A549 (cell line): ENCODE results near the gene BMP4. TPM values are rescaled to one million over a fixed set of nuclear protein-coding genes. Genes with fewer than 3 reads are reported as not detected.

Experiments used
- ATAC-seq, 2 experiments: fragments of 200-7000 bp in 1 of 2; fragments of >200 bp in 1 of 2; cut with Nextera tagmentation in 1 of 2; cut with Tn5 transposase in 1 of 2; 3 replicates each; pipeline versions ENCODE4 v1.8.0 to v1.9.1; 2018 to 2020; ENCODE audit warnings: mild to moderate bottlenecking in 1 of 2, moderate library complexity in 1 of 2
- CTCF ChIA-PET: fragments of 300-600 bp; sonication (Branson Sonifier 250); formaldehyde crosslinking; extraction: SDS; loops from one replicate; lab custom pipeline; 2021; ENCODE audit warnings: antibody characterized with exemption, inconsistent platforms; lab: Yijun Ruan, JAX
- POLR2A ChIA-PET: fragments of 350-600 bp; formaldehyde crosslinking; extraction: SDS; loops from one replicate; lab custom pipeline; 2021; ENCODE audit warnings: antibody characterized with exemption, inconsistent platforms; lab: Yijun Ruan, JAX
- DNase-seq, 2 experiments: peaks; one replicate each; pipeline versions ENCODE4 v3.0.0 to v3.0.0-alpha.2; 2011 to 2016; ENCODE audit warnings: low read depth in 1 of 2, low spot score in 1 of 2
- FAIRE-seq: peaks from 2 replicates; lab custom pipeline; 2011; peaks lifted over from hg19 to GRCh38; lab: Jason Lieb, UNC
- H3K27ac ChIP-seq, 2 experiments: fragments of >200 bp; sonication (Bioruptor Twin); formaldehyde crosslinking; 3 replicates each; pipeline ENCODE4 v1.5.1; 2016 to 2017
- H3K4me1 ChIP-seq: fragments of >200 bp; sonication (Bioruptor Twin); formaldehyde crosslinking; 3 replicates; pipeline ENCODE4 v1.6.1; 2016
- H3K4me2 ChIP-seq: fragments of >200 bp; sonication (Bioruptor Twin); formaldehyde crosslinking; 3 replicates; pipeline ENCODE4 v1.6.1; 2016
- H3K4me3 ChIP-seq: fragments of >200 bp; sonication (Bioruptor Twin); formaldehyde crosslinking; 3 replicates; pipeline ENCODE4 v1.5.1; 2016
- H3K9me3 ChIP-seq: fragments of >200 bp; sonication (Bioruptor Twin); formaldehyde crosslinking; 3 replicates; pipeline ENCODE4 v1.6.1; 2016
- ATOH8 ChIP-seq: fragments of 250-450 bp; sonication (Bioruptor Pico); IDR thresholded peaks from 2 replicates; pipeline ENCODE4 v1.5.0; 2020; ENCODE audit warnings: low read depth, mild to moderate bottlenecking, moderate library complexity
- BHLHE40 ChIP-seq: IDR thresholded peaks from 2 replicates; pipeline ENCODE4 v1.6.1; 2012; ENCODE audit warnings: low read depth, low read length, inconsistent platforms
- CEBPB ChIP-seq, 2 experiments: fragments of >200 bp in 1 of 2; sonication (Bioruptor Twin) in 1 of 2; formaldehyde crosslinking in 1 of 2; IDR thresholded peaks; 2 replicates each; pipeline ENCODE4 v1.6.1; 2012 to 2016
- CHD2 ChIP-seq: fragments of 150-350 bp; IDR thresholded peaks from 2 replicates; pipeline ENCODE4 v1.6.1; 2014; ENCODE audit warnings: low read length; ENCODE audit not compliant: partially characterized antibody
- CHD4 ChIP-seq: fragments of 200-600 bp; sonication (generic); IDR thresholded peaks from 2 replicates; pipeline ENCODE4 v1.6.1; 2016; ENCODE audit warnings: antibody characterized with exemption, mild to moderate bottlenecking, borderline replicate concordance
- EHF ChIP-seq: fragments of 250-450 bp; sonication (Bioruptor Pico); IDR thresholded peaks from 2 replicates; pipeline ENCODE4 v1.5.0; 2020; ENCODE audit warnings: mild to moderate bottlenecking
- EHMT2 ChIP-seq: fragments of 200-600 bp; sonication (generic); IDR thresholded peaks from 2 replicates; pipeline ENCODE4 v1.6.1; 2016; ENCODE audit warnings: antibody characterized with exemption, low read depth, mild to moderate bottlenecking, moderate library complexity
- EP300 ChIP-seq, 2 experiments: fragments of >200 bp; sonication (Bioruptor Twin); formaldehyde crosslinking; IDR thresholded peaks; 2 replicates in 1 of 2; 3 replicates in 1 of 2; pipeline ENCODE4 v1.6.1; 2016 to 2017
- FOSL2 ChIP-seq, 2 experiments: fragments of 450-650 bp in 1 of 2; fragments of >200 bp in 1 of 2; sonication (Bioruptor Twin) in 1 of 2; formaldehyde crosslinking; IDR thresholded peaks; 2 replicates each; pipeline versions ENCODE4 v1.5.0 to v1.6.1; 2016 to 2020; ENCODE audit warnings: mild to moderate bottlenecking in 1 of 2, moderate library complexity in 1 of 2
- FOXS1 ChIP-seq: fragments of 250-450 bp; sonication (Bioruptor Pico); IDR thresholded peaks from 2 replicates; pipeline ENCODE4 v1.5.0; 2020; ENCODE audit warnings: mild to moderate bottlenecking, moderate library complexity
- HDAC2 ChIP-seq: fragments of 200-600 bp; sonication (generic); IDR thresholded peaks from 2 replicates; pipeline ENCODE4 v1.6.1; 2016
- HEYL ChIP-seq: fragments of 250-450 bp; sonication (Bioruptor Pico); IDR thresholded peaks from 2 replicates; pipeline ENCODE4 v1.8.0; 2021; ENCODE audit warnings: mild to moderate bottlenecking, moderate library complexity
- HMGXB4 ChIP-seq: fragments of 250-450 bp; sonication (Bioruptor Pico); IDR thresholded peaks from 2 replicates; pipeline ENCODE4 v1.5.0; 2021; ENCODE audit warnings: mild to moderate bottlenecking, moderate library complexity, borderline replicate concordance
- HOXB13 ChIP-seq: fragments of 250-450 bp; sonication (Bioruptor Pico); IDR thresholded peaks from 2 replicates; pipeline ENCODE4 v1.5.0; 2020; ENCODE audit warnings: low read depth, mild to moderate bottlenecking, moderate library complexity
- HOXB5 ChIP-seq: fragments of 250-450 bp; sonication (Bioruptor Pico); IDR thresholded peaks from 2 replicates; pipeline ENCODE4 v1.5.0; 2020; ENCODE audit warnings: mild to moderate bottlenecking, moderate library complexity
- JUNB ChIP-seq: fragments of >200 bp; sonication (Bioruptor Twin); formaldehyde crosslinking; IDR thresholded peaks from 2 replicates; pipeline ENCODE4 v1.6.1; 2016
- MAFK ChIP-seq: fragments of 450-650 bp; IDR thresholded peaks from 2 replicates; pipeline ENCODE4 v1.6.1; 2014; ENCODE audit not compliant: partially characterized antibody
- MYC ChIP-seq: IDR thresholded peaks from 2 replicates; pipeline ENCODE4 v1.6.1; 2012; ENCODE audit warnings: mild to moderate bottlenecking, inconsistent platforms, low read length, improper control_type of control experiment, borderline replicate concordance
- PBX3 ChIP-seq: IDR thresholded peaks from 2 replicates; pipeline ENCODE4 v1.6.1; 2012
- POLR2AphosphoS2 ChIP-seq: conservative IDR thresholded peaks from 2 replicates; pipeline ENCODE4 v1.6.1; 2012; ENCODE audit warnings: low read length, improper control_type of control experiment, inconsistent platforms
- RAD21 ChIP-seq, 2 experiments: fragments of >200 bp in 1 of 2; sonication (Bioruptor Twin) in 1 of 2; formaldehyde crosslinking in 1 of 2; IDR thresholded peaks in 1 of 2; conservative IDR thresholded peaks in 1 of 2; 2 replicates in 1 of 2; 3 replicates in 1 of 2; pipeline ENCODE4 v1.6.1; 2012 to 2018; ENCODE audit warnings: inconsistent platforms in 1 of 2
- RARB ChIP-seq: fragments of 250-450 bp; sonication (Bioruptor Pico); IDR thresholded peaks from 2 replicates; pipeline ENCODE4 v1.8.0; 2021; ENCODE audit warnings: mild to moderate bottlenecking, moderate library complexity
- SMC3 ChIP-seq: fragments of >200 bp; sonication (Bioruptor Twin); formaldehyde crosslinking; IDR thresholded peaks from 3 replicates; pipeline ENCODE4 v1.6.1; 2018; ENCODE audit warnings: inconsistent platforms
- SREBF2 ChIP-seq: fragments of 450-650 bp; IDR thresholded peaks from 2 replicates; pipeline ENCODE4 v1.6.1; 2014; ENCODE audit warnings: mild to moderate bottlenecking, moderate library complexity
- TFCP2L1 ChIP-seq: fragments of 250-450 bp; sonication (Bioruptor Pico); IDR thresholded peaks from 2 replicates; pipeline ENCODE4 v1.5.0; 2021; ENCODE audit warnings: mild to moderate bottlenecking
- USF2 ChIP-seq: fragments of 450-650 bp; IDR thresholded peaks from 2 replicates; pipeline ENCODE4 v1.6.1; 2014; ENCODE audit warnings: antibody characterized with exemption
- ZFP36 ChIP-seq: fragments of 450-650 bp; IDR thresholded peaks from 2 replicates; pipeline ENCODE4 v1.6.1; 2014; ENCODE audit warnings: borderline replicate concordance; ENCODE audit not compliant: partially characterized antibody
- WGBS: methylation state at CpG from one replicate; pipeline ENCODE4 v1.1.6; 2017; ENCODE audit errors: missing lambda C conversion rate; 5-methylcytosine and 5-hydroxymethylcytosine counted together
- polyA plus RNA-seq, 4 experiments: library from polyadenylated mRNA; depleted of rRNA in 3 of 4; stranded (reverse); fragments of >200 nt; fragmentation: RNase III in 1 of 4; extraction: RNeasy Plus Mini Kit Qiagen cat#74134 plus additional on column Dnase treatment in 1 of 4; gene quantifications; 2 replicates in 3 of 4; 3 replicates in 1 of 4; pipeline ENCODE4 v1.2.3, GENCODE V29; 2011 to 2017

BMP4 gene
- polyA plus RNA-seq, 2 of the 4 experiments (the other 2 are of a cell fraction), result 4.1 to 8.9 TPM

- POLR2A ChIA-PET, result no interaction called here
- no peak overlapping the region for H3K27ac ChIP-seq
- no peak for TF ChIP-seq CEBPB (IDR thresholded peaks at IDR 0.05)
- TF ChIP-seq MAFK, result no peak
- no peak for TF ChIP-seq EHF (CRISPR knock-in tag)
- TF ChIP-seq HDAC2, result no peak
- TF ChIP-seq ZFP36, result no peak
- no peak for TF ChIP-seq FOSL2 (IDR thresholded peaks at IDR 0.05)
- TF ChIP-seq FOSL2 (CRISPR knock-in tag; IDR thresholded peaks at IDR 0.05), result no peak
- no peak for TF ChIP-seq ATOH8 (CRISPR knock-in tag)
- TF ChIP-seq HMGXB4, result no peak
- TF ChIP-seq HOXB13 (CRISPR knock-in tag), result no peak
- TF ChIP-seq TFCP2L1 (CRISPR knock-in tag), result no peak
- TF ChIP-seq MYC, result no peak
- no peak for TF ChIP-seq BHLHE40
- TF ChIP-seq EHMT2, result no peak
- no peak for TF ChIP-seq RARB
- no peak for TF ChIP-seq RAD21 (conservative IDR thresholded peaks at IDR 0.05 in 1 of 2, IDR thresholded peaks at IDR 0.05 in 1 of 2)
- TF ChIP-seq SMC3, result no peak
- TF ChIP-seq USF2, result no peak
- no peak for TF ChIP-seq HEYL (CRISPR knock-in tag)
- no peak for TF ChIP-seq HOXB5
- H3K4me3 ChIP-seq, result no peak overlapping the region
- CTCF ChIA-PET, result no interaction called here
- FAIRE-seq (no peak), DNase-seq (no peak), ATAC-seq (no peak)
- peaks cover 19% of the 10 kb centered on the region; the same call in 2 of the 3 replicates for H3K4me1 ChIP-seq
- peaks cover 29% of the 10 kb centered on the region for H3K9me3 ChIP-seq
- H3K4me2 ChIP-seq, result no peak overlapping the region
Measured at GRCh38 chr14:53983112-53983511, 26.5 kb upstream of the BMP4 start.

- ChIA-PET POLR2A (no interaction called here), CTCF (no interaction called here)
- Histone ChIP-seq H3K27ac (no peak overlapping the region), H3K9me3 (peaks cover 29% of the 10 kb centered on the region), H3K4me1 (peaks cover 19% of the 10 kb centered on the region; the same call in 2 of the 3 replicates), H3K4me2 (no peak overlapping the region), H3K4me3 (no peak overlapping the region)
- FAIRE-seq, result no peak
- TF ChIP-seq CHD2, result no peak
- TF ChIP-seq BHLHE40, result no peak
- TF ChIP-seq EP300 (IDR thresholded peaks at IDR 0.05), result no peak
- no peak for TF ChIP-seq MAFK
- no peak for TF ChIP-seq POLR2AphosphoS2
- no peak for TF ChIP-seq SREBF2
- TF ChIP-seq PBX3, result no peak
- TF ChIP-seq FOSL2 (IDR thresholded peaks at IDR 0.05), result no peak
- TF ChIP-seq FOSL2 (CRISPR knock-in tag; IDR thresholded peaks at IDR 0.05), result no peak
- TF ChIP-seq SMC3, result no peak
- TF ChIP-seq JUNB, result no peak
- no peak for TF ChIP-seq FOXS1 (CRISPR knock-in tag)
- TF ChIP-seq CHD4, result no peak
- no peak for TF ChIP-seq ATOH8 (CRISPR knock-in tag)
- WGBS, result 69% methylated on average over 2 of the region's 2 CpGs
- ATAC-seq, result no peak
- DNase-seq, result no peak
Measured at GRCh38 chr14:53982546-53982945, 25.9 kb upstream of the BMP4 start.
